HG02763 (cell line): ENCODE measurements around the gene STIM1.

Experiments
- ATAC-seq: cut with Tn5 transposase; IDR thresholded peaks from one replicate; pipeline ENCODE4 v1.9.1; 2021; ENCODE audit warnings: mild to moderate bottlenecking, moderate library complexity; ENCODE audit not compliant: unreplicated experiment

STIM1 gene

GRCh38 chr11:3830088-3830487 is 25.4 kb upstream of the STIM1 start:
- no peak for ATAC-seq

DNA sequence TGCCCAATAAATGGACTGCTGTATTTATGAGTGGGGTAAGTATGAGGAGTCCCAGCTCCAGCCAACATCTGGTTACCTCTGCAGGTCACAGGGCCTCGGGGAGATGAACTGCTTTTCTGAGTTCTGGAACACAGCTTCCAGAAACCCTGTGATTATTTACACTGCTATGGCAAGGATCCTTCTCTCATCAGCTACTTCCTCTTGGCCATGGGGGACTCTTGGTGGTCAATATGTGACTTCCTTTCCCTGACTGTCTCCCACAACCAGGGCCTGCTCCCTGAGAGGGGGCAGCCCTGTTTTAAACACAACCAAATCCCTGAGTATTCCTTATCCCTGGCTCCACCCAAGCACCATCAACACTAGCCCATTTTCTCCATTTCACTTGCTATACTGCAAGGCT is 24.7 kb upstream of the STIM1 start:
- no peak for ATAC-seq

DNA sequence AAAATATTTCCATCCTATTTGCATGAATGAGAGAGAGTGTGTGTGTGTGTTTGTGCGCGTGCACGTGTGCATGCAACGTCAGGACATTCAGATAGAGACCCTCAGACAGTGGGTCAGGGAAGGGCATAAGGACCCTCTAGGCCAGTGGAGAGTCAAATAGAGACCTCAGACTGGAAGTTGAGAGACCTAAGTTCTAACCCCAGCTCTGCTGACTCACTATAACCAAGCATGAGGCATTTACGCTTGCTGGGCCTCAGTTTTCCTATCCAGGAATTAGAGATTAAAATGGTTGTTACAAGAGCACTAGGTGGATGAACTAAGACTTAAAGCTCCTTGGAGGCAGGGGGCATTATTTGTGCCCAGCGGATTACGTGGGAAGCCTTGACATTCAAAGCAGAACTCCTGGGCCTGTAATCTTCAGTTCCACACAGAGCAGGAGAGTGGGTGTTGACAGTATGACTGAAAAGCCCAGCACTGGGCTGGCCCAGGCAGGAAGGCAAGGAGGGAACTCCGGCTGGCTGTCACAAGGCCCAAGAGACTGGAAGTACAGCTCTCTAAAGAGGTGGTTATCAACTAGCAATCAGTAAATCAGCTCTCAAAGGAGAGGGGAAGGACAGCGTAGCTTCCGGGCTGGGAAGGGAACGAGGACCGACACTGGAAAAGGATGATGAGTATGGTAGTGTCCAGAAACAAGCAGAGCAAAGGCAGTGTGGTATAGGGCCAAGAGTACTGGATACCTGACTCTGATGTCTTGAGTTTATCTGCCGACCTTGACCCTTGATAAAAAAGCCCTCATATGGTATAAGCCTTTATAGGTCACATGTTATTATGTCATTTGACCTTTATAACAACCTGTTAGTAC is 23.9 kb upstream of the STIM1 start:
- no peak for ATAC-seq

DNA sequence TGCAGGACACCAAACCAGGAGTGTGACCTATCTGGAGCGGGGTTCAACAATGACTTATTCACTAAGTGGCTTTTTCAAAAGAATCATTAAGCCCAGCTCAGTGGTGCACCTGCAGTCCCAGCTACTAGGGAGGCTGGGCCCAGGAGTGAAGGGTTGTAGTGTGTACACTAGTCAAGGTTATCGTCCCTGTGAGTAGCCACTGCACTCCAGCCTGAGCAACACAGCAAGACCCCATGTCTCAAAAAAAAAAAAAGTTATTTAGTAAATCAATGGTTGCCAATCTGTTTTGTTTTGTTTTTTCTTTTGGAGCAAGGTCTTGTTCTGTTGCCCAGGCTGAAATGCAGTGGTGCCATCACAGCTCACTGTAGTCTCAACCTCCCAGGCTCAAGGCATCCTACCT is 22.6 kb upstream of the STIM1 start:
- no peak for ATAC-seq

DNA sequence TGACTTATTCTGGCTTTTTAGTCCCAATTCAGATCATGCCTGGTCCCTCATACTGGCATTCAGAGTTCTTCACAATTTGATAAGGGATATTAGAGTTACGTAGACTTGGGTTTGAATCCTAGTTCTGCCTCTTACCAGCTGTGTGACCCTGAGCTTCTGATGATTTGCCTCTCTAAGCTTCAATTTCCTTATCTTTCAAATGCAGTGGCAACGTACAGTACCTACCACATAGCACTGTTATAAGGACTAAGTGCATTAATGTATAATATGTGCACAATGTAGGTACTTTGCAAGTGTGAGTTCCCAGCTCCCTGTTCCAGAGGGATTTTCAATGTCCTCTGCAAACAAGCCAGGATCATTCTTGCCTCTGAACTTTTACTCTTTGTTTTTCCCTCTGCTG is 22.0 kb upstream of the STIM1 start:
- ATAC-seq = no peak

GRCh38 chr11:3834349-3834663 is 21.2 kb upstream of the STIM1 start:
- no peak for ATAC-seq

DNA sequence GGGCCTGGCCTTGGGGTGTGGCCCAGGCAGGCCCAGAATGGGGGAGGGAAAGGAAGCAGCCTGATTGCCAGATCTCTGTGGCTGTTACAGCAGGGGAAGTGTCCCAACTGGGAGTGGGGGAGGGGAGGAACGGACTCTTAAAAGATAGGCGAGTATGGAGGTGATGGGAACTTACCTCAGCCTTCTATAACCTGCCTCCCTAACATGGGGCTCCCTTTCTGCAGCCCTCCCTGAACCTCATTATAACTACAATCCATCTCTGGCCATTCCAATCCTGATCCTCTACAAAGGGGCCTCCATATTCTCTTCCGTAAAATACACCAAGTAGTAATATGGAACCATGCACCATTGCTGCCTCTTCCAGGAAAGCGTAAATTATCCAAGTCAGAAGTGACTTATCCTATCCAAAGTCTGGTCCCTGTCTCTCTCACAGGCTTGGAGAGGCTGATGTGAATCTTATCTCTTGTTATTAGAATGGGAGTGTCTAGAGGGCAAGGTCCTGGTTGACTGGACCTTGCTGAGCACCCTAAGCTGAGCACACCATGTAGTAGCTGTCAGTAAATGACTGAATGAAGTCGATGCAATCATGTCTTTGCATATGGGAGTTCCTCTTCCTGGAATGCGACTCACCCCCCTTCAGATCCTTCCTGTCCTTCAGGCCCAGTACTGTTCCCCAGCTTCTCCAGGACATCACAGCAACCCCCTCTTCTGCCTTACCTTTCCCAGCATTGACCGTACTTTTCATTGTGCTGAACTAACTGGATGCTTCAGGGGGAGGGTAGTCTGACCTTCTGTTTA is 20.6 kb upstream of the STIM1 start:
- no peak for ATAC-seq

- ATAC-seq = no peak
These were observed 19.7 kb upstream of the STIM1 start for GRCh38 chr11:3835751-3836150.

- no peak for ATAC-seq
These were observed 18.6 kb upstream of the STIM1 start for GRCh38 chr11:3836903-3837302.

- no peak for ATAC-seq
These were observed 17.7 kb upstream of the STIM1 start for GRCh38 chr11:3837793-3838192.

DNA sequence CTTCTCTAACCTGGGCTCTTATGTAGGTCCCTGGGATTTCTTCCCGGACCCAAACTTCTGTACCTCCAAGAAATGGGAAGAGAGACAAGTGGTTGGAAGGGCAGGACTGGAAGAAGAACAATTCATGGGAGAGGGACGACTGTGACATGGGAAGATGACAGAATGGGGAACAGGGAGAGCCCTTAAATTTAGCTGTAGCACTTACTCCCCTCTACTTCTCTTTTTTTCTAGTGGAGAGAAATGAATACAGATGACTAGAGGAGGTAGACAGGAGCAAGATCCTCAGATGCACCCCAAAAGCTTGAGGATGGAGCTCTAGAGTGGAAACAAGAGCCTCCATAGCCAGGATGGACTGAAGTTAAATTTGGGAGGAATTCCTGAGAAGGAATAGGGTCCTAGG is 17.0 kb upstream of the STIM1 start:
- ATAC-seq = no peak

- ATAC-seq = no peak
These were observed 15.2 kb upstream of the STIM1 start for GRCh38 chr11:3840004-3840869.

GRCh38 chr11:3840870-3841425 is 14.5 kb upstream of the STIM1 start, which contains the start of gene RHOG:
Gene RHOG (minus strand): TSS chr11:3840959. CDS start chr11:3828138, 12,821 bp downstream.
- ATAC-seq = peak; percentile 48

DNA sequence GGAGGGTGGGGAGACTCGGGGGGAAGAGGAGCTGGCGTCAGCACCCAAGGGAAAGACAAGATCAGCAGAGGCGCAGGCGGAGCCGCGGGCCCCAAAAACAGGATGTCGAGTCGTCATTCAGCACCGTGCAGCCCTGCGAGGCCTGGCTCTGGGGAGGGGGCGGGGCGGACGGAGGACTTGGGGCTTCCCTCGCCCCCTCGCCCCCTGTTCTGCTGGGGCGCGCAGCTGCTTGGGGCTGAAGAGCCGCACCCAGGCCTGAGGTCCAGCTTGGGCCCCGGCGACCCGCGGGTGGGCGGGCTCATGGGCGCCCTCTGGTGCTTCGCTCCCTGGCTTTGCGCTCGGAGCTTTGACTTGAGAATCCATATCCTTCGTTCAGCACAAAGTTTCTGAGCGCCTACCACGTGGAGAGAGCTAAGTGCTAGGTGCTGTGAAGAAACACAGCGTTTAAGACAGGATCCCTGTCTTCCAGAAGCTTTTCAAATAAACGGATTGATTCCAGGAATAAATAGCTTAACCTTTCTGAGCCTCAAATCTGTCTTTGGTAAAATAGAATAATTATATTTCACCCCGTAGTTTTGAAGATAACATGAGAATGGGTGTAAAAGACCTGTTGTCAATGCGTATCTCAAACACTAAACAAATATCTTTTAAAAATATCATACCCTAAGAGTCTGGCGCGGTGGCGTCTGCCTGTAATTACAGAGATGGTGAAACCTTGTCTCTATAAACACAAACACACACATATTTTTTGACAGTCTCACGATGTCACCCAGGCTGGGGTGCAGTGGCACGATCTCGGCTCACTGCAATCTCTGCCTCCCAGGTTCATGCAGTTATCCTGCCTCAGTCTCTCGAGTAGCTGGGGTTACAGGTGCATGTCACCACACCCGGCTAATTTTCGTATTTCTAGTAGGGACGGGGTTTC is 13.8 kb upstream of the STIM1 start:
- peak; percentile 53 for ATAC-seq

DNA sequence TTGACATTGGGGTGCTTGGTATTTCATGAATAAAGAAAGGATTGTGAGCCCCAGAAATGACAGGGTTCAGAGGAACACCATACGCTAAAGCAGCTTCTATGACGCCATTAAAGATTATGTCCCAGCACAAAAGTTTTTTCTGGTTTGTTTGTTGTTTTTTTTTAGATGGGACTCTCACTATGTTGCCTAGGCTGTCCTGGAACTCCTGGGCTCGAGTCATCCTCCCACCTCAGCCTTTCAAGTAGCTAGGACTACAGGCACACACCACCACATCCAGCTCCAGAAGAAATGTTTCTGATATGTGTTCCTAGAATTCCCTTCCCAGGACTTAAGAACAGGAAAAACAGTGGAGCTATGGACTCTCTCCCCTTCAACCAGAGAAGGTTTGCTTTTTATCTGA is 12.1 kb upstream of the STIM1 start:
- ATAC-seq = no peak

GRCh38 chr11:3845246-3845645 is 10.2 kb upstream of the STIM1 start:
- ATAC-seq = no peak

DNA sequence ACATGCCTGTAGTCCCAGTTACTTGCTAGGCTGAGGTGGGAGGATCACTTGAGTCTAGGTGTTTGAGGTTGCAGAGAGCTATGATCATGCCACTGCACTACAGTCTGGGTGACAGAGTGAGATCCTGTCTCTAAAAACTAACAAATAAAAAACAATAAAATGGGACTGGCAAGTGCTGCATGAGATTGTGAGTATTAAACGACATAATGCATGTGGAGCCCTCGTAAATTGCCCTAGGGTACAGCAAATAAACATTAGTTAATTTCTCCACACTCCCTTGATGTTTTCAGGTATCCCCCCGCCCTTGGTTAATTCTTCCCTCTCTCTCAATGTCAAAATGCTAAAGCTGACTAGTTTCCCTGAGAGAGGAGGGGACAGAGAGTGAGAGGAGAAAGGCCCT is 9.8 kb upstream of the STIM1 start:
- ATAC-seq = no peak

DNA sequence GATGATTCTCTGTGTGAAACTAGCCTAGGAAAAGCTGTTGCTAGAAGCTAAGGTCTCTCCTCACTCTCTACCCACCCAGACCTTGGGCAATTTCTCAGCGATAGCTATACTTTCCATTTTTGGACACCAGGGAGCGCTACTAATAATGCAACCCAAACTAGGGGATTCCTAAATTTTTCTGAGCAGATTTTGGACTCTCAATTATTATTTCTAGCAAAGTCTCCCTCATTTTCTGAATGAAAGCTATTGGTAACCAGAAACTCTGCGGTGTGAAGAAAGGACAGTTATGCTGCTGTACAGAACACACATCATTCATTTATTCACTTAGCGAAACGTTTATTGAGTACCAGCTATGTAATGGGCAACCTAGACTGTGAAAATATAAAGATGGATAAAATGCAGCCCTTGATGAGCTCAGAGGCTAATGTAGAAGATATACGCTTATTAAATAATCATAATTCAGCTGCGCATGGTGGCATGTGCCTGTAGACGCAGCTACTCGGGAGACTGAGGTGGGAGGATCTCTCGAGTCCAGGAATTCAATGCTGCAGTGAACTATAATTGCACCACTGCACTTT is 6.1 kb upstream of the STIM1 start:
- no peak for ATAC-seq

- ATAC-seq = no peak
These were observed 2.0 kb upstream of the STIM1 start for GRCh38 chr11:3853545-3853842.
